GM12878 (cell line): ENCODE results near the gene ENTREP3. TPM values are rescaled to one million over a fixed set of nuclear protein-coding genes. Genes with fewer than 3 reads are reported as not detected.

Experiments
- ATAC-seq: fragments of 200-7000 bp; cut with Tn5 transposase; 3 replicates; pipeline ENCODE4 v1.9.1; 2020; ENCODE audit warnings: mild to moderate bottlenecking, moderate library complexity
- BruUV-seq: library from RNA; stranded (reverse); fragments of 400-500 nt; replicated peaks from 2 replicates; lab custom pipeline; 2021; lab: Mats Ljungman, UMichigan
- CTCF ChIA-PET: fragments of 300-600 bp; sonication (Branson Sonifier 250); formaldehyde crosslinking; extraction: SDS; loops from one replicate; lab custom pipeline; 2021; ENCODE audit warnings: inconsistent platforms; lab: Yijun Ruan, JAX
- POLR2A ChIA-PET: fragments of 350-600 bp; formaldehyde crosslinking; extraction: SDS; loops from one replicate; lab custom pipeline; 2021; ENCODE audit warnings: inconsistent platforms; lab: Charles Lee
- RAD21 ChIA-PET: fragments of 300-600 bp; sonication (Branson Sonifier 250); formaldehyde crosslinking; loops from one replicate; lab custom pipeline; 2023; ENCODE audit warnings: antibody characterized with exemption; ENCODE audit not compliant: unreplicated experiment; lab: Charles Lee
- SMC1A ChIA-PET: fragments of 300-600 bp; sonication (Branson Sonifier 250); formaldehyde crosslinking; loops from one replicate; lab custom pipeline; 2023; ENCODE audit not compliant: unreplicated experiment, uncharacterized antibody; lab: Charles Lee
- DNase-seq: peaks from one replicate; pipeline ENCODE4 v3.0.0-alpha.2; 2011; ENCODE audit warnings: low read depth, low spot score
- FAIRE-seq: peaks from 3 replicates; lab custom pipeline; 2011; peaks lifted over from hg19 to GRCh38; lab: Jason Lieb, UNC
- H2AFZ ChIP-seq: 2 replicates; pipeline ENCODE4 v1.6.0; 2011; ENCODE audit warnings: low read depth, low read length, control low read depth; ENCODE audit not compliant: control insufficient read depth
- H3K27ac ChIP-seq: 2 replicates; pipeline ENCODE4 v1.5.1; 2011; ENCODE audit warnings: control low read depth; ENCODE audit not compliant: control insufficient read depth, insufficient read depth
- H3K27me3 ChIP-seq, 2 experiments: replicated peaks in 1 of 2; 2 replicates each; pipeline versions ENCODE4 v1.6.0 to v1.6.1; 2011; ENCODE audit warnings: low read length in 1 of 2; ENCODE audit not compliant: control insufficient read depth in 2 of 2, insufficient read depth in 2 of 2
- H3K36me3 ChIP-seq, 2 experiments: 2 replicates each; pipeline ENCODE4 v1.5.1; 2011; ENCODE audit warnings: low read length in 1 of 2; ENCODE audit not compliant: control insufficient read depth in 2 of 2, insufficient read depth in 2 of 2
- H3K4me1 ChIP-seq: 2 replicates; pipeline ENCODE4 v1.6.1; 2011; ENCODE audit warnings: mild to moderate bottlenecking, low read length, moderate library complexity, mixed read lengths; ENCODE audit not compliant: control insufficient read depth, insufficient read depth
- H3K4me2 ChIP-seq: 2 replicates; pipeline ENCODE4 v1.6.0; 2011; ENCODE audit warnings: control low read depth; ENCODE audit not compliant: control insufficient read depth, insufficient read depth
- H3K4me3 ChIP-seq: fragments of 200-600 bp; sonication (generic); 2 replicates; pipeline ENCODE4 v1.5.1; 2016
- H3K79me2 ChIP-seq: 2 replicates; pipeline ENCODE4 v1.6.0; 2011; ENCODE audit warnings: low read length; ENCODE audit not compliant: control insufficient read depth, insufficient read depth
- H3K9ac ChIP-seq: 2 replicates; pipeline ENCODE4 v1.8.0; 2011; ENCODE audit warnings: low read length, control low read depth, mixed read lengths; ENCODE audit not compliant: control insufficient read depth, insufficient read depth
- H3K9me3 ChIP-seq: replicated peaks from 3 replicates; pipeline ENCODE4 v1.5.1; 2011; ENCODE audit warnings: mild to moderate bottlenecking, low read length; ENCODE audit not compliant: control insufficient read depth, insufficient read depth
- H4K20me1 ChIP-seq: 2 replicates; pipeline ENCODE4 v1.6.0; 2011; ENCODE audit not compliant: control insufficient read depth, insufficient read depth
- BMI1 ChIP-seq: fragments of 450-650 bp; IDR thresholded peaks from 2 replicates; pipeline ENCODE4 v1.6.1; 2016; ENCODE audit warnings: mild to moderate bottlenecking, moderate library complexity, borderline replicate concordance
- GATAD2B ChIP-seq: fragments of 450-650 bp; conservative IDR thresholded peaks from 2 replicates; pipeline ENCODE4 v1.6.1; 2017; ENCODE audit warnings: low read depth, mild to moderate bottlenecking, moderate library complexity
- IKZF1 ChIP-seq: fragments of 450-650 bp; conservative IDR thresholded peaks from 2 replicates; pipeline ENCODE4 v1.6.1; 2017; ENCODE audit warnings: antibody characterized with exemption, mild to moderate bottlenecking
- IKZF2 ChIP-seq, 2 experiments: fragments of 450-650 bp; IDR thresholded peaks; 2 replicates each; pipeline ENCODE4 v1.6.1; 2017; ENCODE audit warnings: mild to moderate bottlenecking in 2 of 2, moderate library complexity in 2 of 2
- MTA3 ChIP-seq: IDR thresholded peaks from 2 replicates; pipeline ENCODE4 v1.6.1; 2012; ENCODE audit warnings: low read length, inconsistent platforms, borderline replicate concordance
- NFXL1 ChIP-seq: fragments of 450-650 bp; IDR thresholded peaks from 2 replicates; pipeline ENCODE4 v1.6.1; 2017; ENCODE audit warnings: antibody characterized with exemption, mild to moderate bottlenecking, borderline replicate concordance
- PAX5 ChIP-seq: IDR thresholded peaks from 2 replicates; pipeline ENCODE4 v1.6.1; 2011; ENCODE audit warnings: low read depth, low read length, borderline replicate concordance
- PBX3 ChIP-seq: IDR thresholded peaks from 2 replicates; pipeline ENCODE4 v1.6.1; 2011; ENCODE audit warnings: mild to moderate bottlenecking, low read depth, low read length, moderate library complexity; ENCODE audit not compliant: insufficient replicate concordance
- PKNOX1 ChIP-seq: fragments of 450-650 bp; IDR thresholded peaks from 2 replicates; pipeline ENCODE4 v1.6.1; 2016; ENCODE audit warnings: mild to moderate bottlenecking
- RAD21 ChIP-seq: IDR thresholded peaks from 2 replicates; pipeline ENCODE4 v1.6.1; 2011; ENCODE audit warnings: mild to moderate bottlenecking, low read depth, low read length, moderate library complexity; ENCODE audit not compliant: insufficient read depth
- SKIL ChIP-seq: fragments of 450-650 bp; IDR thresholded peaks from 2 replicates; pipeline ENCODE4 v1.6.1; 2017; ENCODE audit warnings: mild to moderate bottlenecking, low read depth, inconsistent platforms; ENCODE audit not compliant: poor library complexity, severe bottlenecking
- SMARCA5 ChIP-seq: fragments of 450-650 bp; IDR thresholded peaks from 2 replicates; pipeline ENCODE4 v1.6.1; 2017; ENCODE audit warnings: mild to moderate bottlenecking
- TCF12 ChIP-seq: IDR thresholded peaks from 2 replicates; pipeline ENCODE4 v1.6.1; 2011; ENCODE audit warnings: low read depth, mild to moderate bottlenecking, low read length
- WGBS: methylation state at CpG from one replicate; pipeline ENCODE4 v1.1.6; 2016; ENCODE audit warnings: low lambda C conversion rate; ENCODE audit not compliant: insufficient replicate concordance, insufficient coverage; ENCODE audit errors: missing lambda C conversion rate; 5-methylcytosine and 5-hydroxymethylcytosine counted together
- in situ Hi-C: fragments of 300-500 bp; cut with MboI; formaldehyde crosslinking; loops from 9 replicates; pipeline ENCODE4 v1.14.3; 2018; ENCODE audit warnings: mixed read lengths
- intact Hi-C: fragments of 100-400 bp; cut with micrococcal nuclease; formaldehyde crosslinking; loops from one replicate; pipeline ENCODE4 v1.14.2; 2022; ENCODE audit not compliant: unreplicated experiment
- polyA plus RNA-seq, 11 experiments: library from polyadenylated mRNA; depleted of rRNA in 4 of 11; unstranded in 6 of 11; stranded (reverse) in 5 of 11; fragments of >200 nt; fragmentation: Nextera tagmentation in 4 of 11; fragmentation: Illumina TruSeq in 1 of 11; extraction: Ambion mirVana in 4 of 11; extraction: Trizol in 1 of 11; gene quantifications; 1 replicate in 1 of 11; 2 replicates in 10 of 11; pipeline versions ENCODE4 v1.2.1 to v1.2.3, GENCODE V29; 2011 to 2016; ENCODE audit warnings: inconsistent platforms in 2 of 11, missing spikeins in 2 of 11, low read depth in 1 of 11
- total RNA-seq, 4 experiments: library from RNA; depleted of rRNA in 3 of 4; stranded (reverse); fragments of >200 nt in 3 of 4; fragmentation: Illumina TruSeq in 1 of 4; extraction: Trizol in 1 of 4; gene quantifications; 2 replicates each; pipeline versions ENCODE4 v1.2.1 to v1.2.3, GENCODE V29; 2013 to 2021
- TF ChIP-seq, protein P1 (sequence below): IDR thresholded peaks from 2 replicates; pipeline ENCODE4 v1.6.1; 2012; ENCODE audit warnings: low read depth, low read length, improper control_type of control experiment
- TF ChIP-seq, protein P2 (sequence below): fragments of 450-650 bp; IDR thresholded peaks from 2 replicates; pipeline ENCODE4 v1.6.1; 2014; ENCODE audit warnings: mild to moderate bottlenecking

The ENTREP3 gene
- total and polyA plus RNA-seq, 10 of the 15 experiments (the other 5 are each of a cell fraction or from before 2014, with no cell fraction given): 1.7 to 31.8 (median 3.9) TPM

GRCh38 chr1:155206891-155207805, 48.1 kb downstream of the ENTREP3 start:
- H3K4me2 ChIP-seq: peak overlapping the region; percentile 66
- FAIRE-seq (peak; percentile 84), DNase-seq (no peak), ATAC-seq (peak; percentile 71)
- H3K27ac ChIP-seq: no peak overlapping the region
- H4K20me1 ChIP-seq: no peaks in the 10 kb centered on the region
- H3K4me3 ChIP-seq: no peak overlapping the region
- ChIA-PET SMC1A (interaction anchor here (0.7 to 4.0 kb wide), 11 partner anchors 12 to 110 kb away, joined by 3 to 89 read pairs (median 4); partner anchors contain the start of gene KRTCAP2), RAD21 (interaction anchor here (0.6 to 4.0 kb wide), 12 partner anchors 13 to 391 kb away, joined by 3 to 85 read pairs (median 6); partner anchors contain the start of genes HCN3 and KRTCAP2), POLR2A (interaction anchor here (0.6 to 5.1 kb wide), 10 partner anchors 13 to 899 kb away, joined by 3 to 84 read pairs (median 5); partner anchors contain the start of gene FDPS), CTCF (interaction anchor here (0.5 to 5.7 kb wide), 20 partner anchors 11 to 139 kb away, joined by 3 to 154 read pairs (median 6); partner anchors contain the start of genes KRTCAP2 and SCAMP3)
- no peaks in the 10 kb centered on the region; a peak in 2 of 4 replicates for H3K36me3 ChIP-seq
- peaks cover 19% of the 10 kb centered on the region for H3K4me1 ChIP-seq
- intact Hi-C loops: loop anchor here (1.0 to 5.0 kb wide), 4 partner anchors 19 to 385 kb away; a partner anchor contains a TSS
- no peaks in the 10 kb centered on the region for H3K9me3 ChIP-seq
- no TSS peak for BruUV-seq
- no peaks in the 10 kb centered on the region for H3K27me3 ChIP-seq
- WGBS: 24% methylated on average over 11 of the region's 13 CpGs
- H3K9ac ChIP-seq: no peak overlapping the region
- H3K79me2 ChIP-seq: peaks cover 10% of the 10 kb centered on the region
- peak overlapping the region; percentile 65 for H2AFZ ChIP-seq
- in situ Hi-C loops: no loop called here
- TF ChIP-seq GATAD2B: 0 out of 2 replicates have a peak, but pooled peaks have one; percentile 26
- TF ChIP-seq, protein P1, sequence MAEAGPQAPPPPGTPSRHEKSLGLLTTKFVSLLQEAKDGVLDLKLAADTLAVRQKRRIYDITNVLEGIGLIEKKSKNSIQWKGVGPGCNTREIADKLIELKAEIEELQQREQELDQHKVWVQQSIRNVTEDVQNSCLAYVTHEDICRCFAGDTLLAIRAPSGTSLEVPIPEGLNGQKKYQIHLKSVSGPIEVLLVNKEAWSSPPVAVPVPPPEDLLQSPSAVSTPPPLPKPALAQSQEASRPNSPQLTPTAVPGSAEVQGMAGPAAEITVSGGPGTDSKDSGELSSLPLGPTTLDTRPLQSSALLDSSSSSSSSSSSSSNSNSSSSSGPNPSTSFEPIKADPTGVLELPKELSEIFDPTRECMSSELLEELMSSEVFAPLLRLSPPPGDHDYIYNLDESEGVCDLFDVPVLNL: no peak
- TF ChIP-seq PKNOX1: peak; percentile 82
- no peak for TF ChIP-seq BMI1
- TF ChIP-seq IKZF1: peak; percentile 55
- peak; percentile 40 to 45; a peak in 1 of 4 replicates for TF ChIP-seq IKZF2 (IDR thresholded peaks at IDR 0.05)
- TF ChIP-seq, protein P2, sequence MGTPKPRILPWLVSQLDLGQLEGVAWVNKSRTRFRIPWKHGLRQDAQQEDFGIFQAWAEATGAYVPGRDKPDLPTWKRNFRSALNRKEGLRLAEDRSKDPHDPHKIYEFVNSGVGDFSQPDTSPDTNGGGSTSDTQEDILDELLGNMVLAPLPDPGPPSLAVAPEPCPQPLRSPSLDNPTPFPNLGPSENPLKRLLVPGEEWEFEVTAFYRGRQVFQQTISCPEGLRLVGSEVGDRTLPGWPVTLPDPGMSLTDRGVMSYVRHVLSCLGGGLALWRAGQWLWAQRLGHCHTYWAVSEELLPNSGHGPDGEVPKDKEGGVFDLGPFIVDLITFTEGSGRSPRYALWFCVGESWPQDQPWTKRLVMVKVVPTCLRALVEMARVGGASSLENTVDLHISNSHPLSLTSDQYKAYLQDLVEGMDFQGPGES: no peak
- TF ChIP-seq SKIL: peak; percentile 21
- TF ChIP-seq MTA3: no peak
- no peak for TF ChIP-seq NFXL1
- TF ChIP-seq RAD21: peak; percentile 81
- peak; percentile 42 for TF ChIP-seq PBX3
- peak; percentile 44; the same call in 1 of the 2 replicates for TF ChIP-seq SMARCA5
- TF ChIP-seq TCF12: peak; percentile 60; the same call in 1 of the 2 replicates
- 0 out of 2 replicates have a peak, but pooled peaks have one; percentile 46 for TF ChIP-seq PAX5
